GM19240 (cell line): ENCODE data around the gene SERPINB6.
"Not testable (repeated sequence)": the region's sequence is repeated elsewhere in the genome, so short reads cannot be mapped to it uniquely, and the experiment has no call there.

ENCODE experiments used
- DNase-seq: peaks from one replicate; pipeline ENCODE4 v3.0.0; 2011; ENCODE audit warnings: low spot score; ENCODE audit not compliant: insufficient read length

The SERPINB6 gene

GRCh38 chr6:2971420-2972218 is at the start of gene SERPINB6:
Gene SERPINB6 (minus strand): TSS chr6:2971567. CDS start chr6:2959332, 12,235 bp downstream.
- DNase-seq: no peak

GRCh38 chr6:3019749-3020320 is 48.5 kb upstream of the SERPINB6 start:
- DNase-seq: no peak

DNA sequence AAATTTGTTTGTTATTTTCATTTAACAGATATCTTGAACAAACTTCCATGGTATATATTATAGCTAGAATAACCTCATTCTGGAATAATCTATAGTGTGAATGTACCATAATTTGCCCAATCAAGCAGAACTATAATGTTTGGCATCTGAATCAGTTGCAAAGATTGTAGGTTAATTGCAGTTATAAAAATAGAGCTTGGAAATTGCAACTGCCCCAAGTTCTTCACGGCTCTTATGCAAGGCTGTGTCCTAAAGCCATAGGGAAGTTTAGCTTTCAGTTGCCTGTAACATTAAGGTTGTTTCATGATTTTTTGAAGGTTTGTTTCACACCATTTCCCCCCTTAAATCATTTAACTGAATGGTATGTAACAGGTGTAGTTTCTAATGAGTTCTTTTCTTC is 47.7 kb upstream of the SERPINB6 start:
- no peak for DNase-seq

DNA sequence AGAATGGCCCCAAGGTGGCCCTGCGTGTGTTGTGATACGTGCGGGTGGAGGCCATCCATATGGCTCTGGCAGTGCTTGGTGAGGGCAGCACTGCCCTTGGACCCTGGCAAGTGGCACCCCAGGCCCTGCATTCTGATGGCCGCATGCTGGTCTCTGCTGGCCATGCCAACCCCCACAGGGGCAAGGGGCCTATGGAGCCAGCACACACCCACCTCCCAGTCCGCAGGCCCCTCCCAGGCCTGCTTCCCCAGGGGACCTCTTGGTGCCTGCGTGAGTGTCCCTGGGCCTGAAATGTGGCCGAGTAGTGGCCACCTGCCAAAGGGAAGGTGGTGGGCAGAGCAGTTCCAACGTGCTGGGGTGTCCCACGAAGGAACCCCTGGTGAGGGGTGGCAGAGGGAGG is 45.9 kb upstream of the SERPINB6 start:
- no peak for DNase-seq

DNA sequence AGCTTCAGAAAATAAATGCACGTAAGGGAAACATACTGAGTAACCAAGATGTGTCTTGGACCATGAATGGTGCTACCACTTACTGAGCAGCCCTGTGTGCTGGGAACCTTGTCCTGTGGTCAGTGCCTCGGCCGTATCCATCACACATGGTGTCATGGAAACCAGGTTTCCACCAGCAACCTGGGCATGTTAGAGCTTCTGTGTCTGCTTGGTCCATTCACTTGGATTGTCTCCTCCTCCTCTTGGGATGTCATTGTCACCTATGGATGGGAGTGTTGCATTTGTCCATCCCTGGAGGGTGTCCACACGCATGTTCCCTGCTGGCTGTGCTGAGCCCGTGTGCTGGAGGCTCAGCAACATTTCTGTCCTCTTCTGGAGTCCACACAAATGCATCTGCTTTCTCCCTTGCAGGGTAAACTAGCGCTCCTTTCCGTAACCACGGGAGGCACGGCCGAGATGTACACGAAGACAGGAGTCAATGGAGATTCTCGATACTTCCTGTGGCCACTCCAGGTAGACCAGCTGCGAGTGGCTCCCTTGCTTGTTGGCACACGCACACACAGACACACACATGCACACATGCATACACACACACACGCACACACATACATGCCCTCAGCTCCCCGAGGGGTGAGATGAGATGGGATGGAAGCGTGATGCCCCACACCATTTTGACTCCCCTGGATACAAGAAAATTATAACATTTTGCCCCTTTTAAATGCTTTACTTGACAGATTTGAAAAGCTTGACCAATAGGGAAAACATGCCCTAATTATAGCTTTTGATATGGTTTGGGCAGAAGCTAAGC is 45.3 kb upstream of the SERPINB6 start:
- DNase-seq: no peak

- DNase-seq: no peak
These were observed 43.8 kb upstream of the SERPINB6 start for GRCh38 chr6:3015144-3015543.

- DNase-seq: no peak
These were observed 43.3 kb upstream of the SERPINB6 start for GRCh38 chr6:3014675-3015066.

DNA sequence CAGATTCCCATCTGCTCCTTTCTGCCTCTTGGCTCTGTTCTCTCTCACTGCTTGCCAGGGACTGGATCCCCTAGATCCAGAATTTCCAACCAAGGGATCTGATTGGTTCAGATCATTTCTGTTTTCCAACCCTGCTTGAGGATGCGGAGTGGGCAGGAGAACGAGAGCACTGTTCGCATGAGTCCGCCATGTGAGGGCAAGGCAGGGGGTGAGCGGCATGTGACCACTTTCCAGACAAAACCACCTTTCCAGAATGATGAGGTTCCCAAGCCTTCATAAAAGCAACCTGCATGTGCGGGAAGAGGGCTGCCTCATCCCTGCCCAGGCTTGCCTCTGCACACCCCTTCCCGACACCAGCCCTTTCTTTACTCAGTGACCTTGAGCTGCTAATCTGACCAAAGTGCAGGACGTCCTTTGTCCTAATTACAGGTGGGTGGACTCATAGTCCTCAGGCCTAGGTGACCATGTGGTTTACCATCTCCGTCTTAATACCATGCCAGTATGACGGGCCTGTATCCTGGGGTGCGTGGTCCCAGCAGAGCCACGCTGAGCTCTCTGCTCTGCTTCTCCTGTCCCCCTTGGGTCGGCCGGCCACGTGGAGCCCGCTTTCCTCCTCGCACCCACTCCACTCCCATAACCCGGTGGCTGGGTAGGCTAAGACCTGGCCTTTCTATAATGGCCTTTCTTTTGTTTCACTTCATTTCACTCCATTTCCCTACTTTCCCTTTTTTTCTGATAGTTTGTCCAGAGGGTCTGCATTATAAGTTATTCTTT is 42.7 kb upstream of the SERPINB6 start:
- DNase-seq: no peak

- DNase-seq: no peak
These were observed 42.1 kb upstream of the SERPINB6 start for GRCh38 chr6:3013486-3013885.

DNA sequence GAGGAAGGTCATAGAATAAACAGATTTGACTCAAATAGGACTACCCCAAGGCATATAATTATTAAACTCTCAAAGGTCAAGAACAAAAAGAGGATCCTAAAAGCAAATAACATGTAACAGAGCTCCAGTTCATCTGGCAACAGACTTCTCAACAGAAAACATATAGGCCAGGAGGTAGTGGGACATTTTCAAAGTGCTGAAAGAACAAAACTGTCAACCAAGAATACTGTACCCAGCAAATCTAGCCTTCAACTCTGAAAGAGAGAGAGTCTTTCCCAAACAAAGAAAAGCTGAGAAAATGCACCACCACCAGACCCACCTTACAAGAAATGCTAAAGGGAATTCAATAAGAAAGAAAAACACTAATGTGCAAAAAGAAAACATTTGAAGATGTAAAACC is 40.2 kb upstream of the SERPINB6 start:
- no peak for DNase-seq

GRCh38 chr6:3011158-3011557 is 39.8 kb upstream of the SERPINB6 start:
- no peak for DNase-seq

GRCh38 chr6:3009930-3010329 is 38.6 kb upstream of the SERPINB6 start:
- no peak for DNase-seq

GRCh38 chr6:3008712-3009265 is 37.4 kb upstream of the SERPINB6 start:
- DNase-seq: not testable (repeated sequence)

DNA sequence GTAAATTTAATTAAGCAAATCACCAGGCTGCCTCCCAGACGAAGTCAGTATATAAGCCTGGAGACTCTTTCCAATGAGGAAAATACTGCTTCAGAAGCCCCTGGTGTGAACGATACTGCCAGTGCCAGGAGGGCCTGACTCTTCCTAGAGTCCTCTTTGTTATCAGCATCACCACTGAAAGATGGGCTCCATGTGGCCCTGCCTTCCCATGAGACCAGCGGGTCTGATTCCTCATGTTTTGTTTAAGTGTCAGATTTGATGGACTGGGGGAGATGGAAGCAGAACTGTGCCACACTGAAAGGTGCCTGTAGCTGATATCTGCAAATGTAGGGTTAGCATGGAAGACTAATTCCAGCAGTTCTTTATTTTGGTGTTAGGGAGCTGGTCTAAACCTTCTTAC is 36.2 kb upstream of the SERPINB6 start:
- no peak for DNase-seq

- no peak for DNase-seq
These were observed 35.1 kb upstream of the SERPINB6 start for GRCh38 chr6:3006476-3006875.

DNA sequence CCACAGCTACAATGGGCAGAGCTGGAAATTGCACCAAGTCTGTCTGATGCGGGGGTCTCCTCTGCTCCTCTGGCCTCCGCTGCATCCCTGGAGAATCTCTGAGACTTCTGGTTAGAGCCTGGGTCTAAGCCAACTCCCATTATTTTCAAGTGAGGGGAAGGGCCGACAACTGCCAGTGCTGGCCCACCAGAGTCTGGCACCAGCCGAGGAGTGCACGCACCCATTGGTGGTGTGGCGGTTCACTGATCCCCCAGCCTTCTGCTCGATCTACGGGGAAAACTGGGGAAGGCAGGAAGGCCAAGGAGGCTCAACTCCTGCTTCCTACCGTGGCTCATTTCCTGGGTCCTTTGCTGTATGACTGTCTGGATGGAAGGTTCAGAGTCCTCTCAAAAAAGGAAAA is 34.5 kb upstream of the SERPINB6 start:
- DNase-seq: no peak

DNA sequence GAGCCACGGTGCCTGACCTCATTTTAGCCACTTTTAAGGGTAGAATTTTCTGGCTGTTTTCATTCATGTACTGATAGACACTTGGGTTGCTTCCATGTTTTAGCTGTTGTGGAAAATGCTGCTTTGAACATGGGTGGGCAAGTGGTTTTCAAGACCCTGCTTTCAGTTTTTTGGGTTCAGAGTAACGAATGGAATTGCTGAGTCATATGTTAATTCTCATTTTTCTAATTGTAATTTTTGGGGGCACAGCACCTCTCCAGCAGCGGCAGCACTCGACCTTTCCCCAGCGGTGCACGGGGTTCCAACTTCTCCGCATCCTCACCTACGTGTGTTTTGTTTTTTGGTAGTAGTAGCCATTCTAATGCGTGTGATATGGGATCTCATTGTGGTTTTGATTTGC is 33.7 kb upstream of the SERPINB6 start:
- DNase-seq: no peak

DNA sequence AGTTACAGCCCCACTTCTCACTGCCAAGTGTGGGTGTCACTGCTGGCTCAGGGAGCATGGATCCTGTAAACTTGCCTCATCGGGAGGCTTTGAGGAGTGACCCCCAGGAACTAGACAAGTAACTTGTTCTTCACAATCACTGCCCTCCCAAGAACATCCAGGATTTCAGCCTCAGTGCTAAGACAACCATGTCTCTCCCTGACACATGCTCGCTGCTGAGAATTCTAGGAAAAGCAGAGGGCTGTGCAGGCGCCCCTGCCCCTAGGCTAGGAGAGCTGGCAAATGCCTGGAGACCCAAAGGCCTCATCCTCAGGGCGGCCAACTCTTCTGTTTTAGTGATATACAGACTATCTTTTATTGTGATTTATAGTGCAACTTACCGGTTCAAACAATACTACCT is 31.9 kb upstream of the SERPINB6 start:
- DNase-seq: not testable (repeated sequence)

DNA sequence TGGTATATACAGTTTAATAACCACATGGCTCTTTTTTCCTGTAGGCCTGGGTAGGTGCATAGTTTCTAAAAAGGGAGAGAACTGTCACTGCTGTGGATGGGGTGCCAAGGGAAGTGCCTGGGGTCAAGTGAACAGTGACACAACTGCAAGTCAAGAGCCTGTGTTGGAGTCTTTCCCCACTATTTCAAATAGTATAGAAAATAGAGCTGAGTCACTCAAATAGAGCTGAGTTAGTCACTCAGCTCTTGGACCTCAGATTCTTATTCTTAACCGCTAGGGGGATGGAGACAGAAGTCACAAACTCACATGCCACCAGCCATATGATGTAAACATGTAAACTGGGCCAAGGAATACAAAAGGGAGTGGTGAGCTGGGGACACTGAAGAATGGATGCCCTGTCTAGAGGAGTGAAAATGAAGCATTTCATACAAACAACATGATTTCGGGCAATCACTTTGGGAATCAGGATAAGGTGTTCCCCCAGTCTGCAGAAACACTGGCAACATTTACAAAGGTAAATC is 30.5 kb upstream of the SERPINB6 start:
- DNase-seq: peak; percentile 31

DNA sequence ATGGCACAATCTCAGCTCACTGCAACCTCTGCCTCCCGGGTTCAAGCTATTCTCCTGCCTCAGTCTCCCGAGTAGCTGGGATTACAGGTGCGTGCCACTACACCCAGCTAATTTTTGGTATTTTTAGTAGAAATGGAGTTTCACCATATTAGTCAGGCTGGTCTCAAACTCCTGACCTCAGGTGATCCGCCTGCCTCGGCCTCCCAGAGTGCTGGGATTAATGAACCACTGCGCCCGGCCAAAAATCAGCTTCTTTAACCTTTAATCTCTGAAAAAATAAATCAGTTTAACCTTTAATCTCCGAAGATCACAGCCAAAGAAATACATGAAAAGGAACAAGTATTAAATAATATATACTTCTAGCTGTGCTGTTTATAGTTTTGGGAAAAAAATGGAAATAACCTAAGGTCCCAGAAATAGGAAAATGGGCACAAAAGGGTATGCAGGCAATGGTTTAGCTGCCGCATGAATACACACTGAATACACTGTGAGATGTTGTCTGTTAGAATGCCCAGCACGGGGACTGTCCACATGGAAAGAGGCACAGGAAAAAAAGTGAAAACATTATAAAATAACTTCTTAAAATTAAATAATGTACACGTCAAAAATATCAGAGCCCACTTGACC is 29.9 kb upstream of the SERPINB6 start:
- DNase-seq: no peak
